Stromal cell of bone marrow (primary cell): ENCODE measurements around the gene FGF22.
"Not testable (repeated sequence)": the region's sequence is repeated elsewhere in the genome, so short reads cannot be mapped to it uniquely, and the experiment has no call there.

Experiments
- DNase-seq: peaks from one replicate; pipeline ENCODE4 v3.0.0-alpha.2; 2012; ENCODE audit warnings: low read depth

FGF22 gene

DNA sequence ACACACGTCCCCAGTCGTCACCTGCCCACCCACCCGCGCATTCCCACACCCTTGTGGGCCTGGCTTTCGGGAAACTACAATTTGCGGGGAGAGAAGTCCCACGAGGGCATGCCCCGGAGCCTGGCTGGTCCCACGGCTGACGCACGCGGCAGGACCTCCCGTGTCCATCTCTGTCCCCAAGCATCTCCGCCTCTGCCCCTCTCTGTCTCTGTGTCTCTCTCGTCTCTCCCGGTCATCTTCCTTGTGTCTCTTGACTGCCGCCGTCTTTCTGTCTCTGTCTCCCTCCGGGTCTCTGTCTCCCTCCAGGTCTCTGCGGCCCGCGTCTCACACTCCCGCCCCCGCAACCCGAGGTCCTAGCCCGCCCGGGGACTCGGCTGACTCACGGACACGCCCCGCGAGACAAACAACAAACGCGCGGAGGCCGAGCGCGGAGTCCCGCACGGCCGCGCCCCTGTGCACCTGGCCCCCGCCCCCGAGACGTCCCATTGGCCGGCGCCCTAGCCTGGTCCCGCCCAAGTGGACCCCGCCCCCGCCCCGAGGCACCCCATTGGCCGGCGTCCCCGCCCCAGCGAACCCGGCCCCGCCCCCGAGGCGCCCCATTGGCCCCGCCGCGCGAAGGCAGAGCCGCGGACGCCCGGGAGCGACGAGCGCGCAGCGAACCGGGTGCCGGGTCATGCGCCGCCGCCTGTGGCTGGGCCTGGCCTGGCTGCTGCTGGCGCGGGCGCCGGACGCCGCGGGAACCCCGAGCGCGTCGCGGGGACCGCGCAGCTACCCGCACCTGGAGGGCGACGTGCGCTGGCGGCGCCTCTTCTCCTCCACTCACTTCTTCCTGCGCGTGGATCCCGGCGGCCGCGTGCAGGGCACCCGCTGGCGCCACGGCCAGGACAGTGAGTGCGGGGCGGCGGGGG is at the start of gene FGF22:
TSS of gene FGF22 (plus strand) at position 627 of the 908 bp plus-strand sequence. CDS start at position 674, 47 bp downstream.
- DNase-seq: peak; percentile 69

DNA sequence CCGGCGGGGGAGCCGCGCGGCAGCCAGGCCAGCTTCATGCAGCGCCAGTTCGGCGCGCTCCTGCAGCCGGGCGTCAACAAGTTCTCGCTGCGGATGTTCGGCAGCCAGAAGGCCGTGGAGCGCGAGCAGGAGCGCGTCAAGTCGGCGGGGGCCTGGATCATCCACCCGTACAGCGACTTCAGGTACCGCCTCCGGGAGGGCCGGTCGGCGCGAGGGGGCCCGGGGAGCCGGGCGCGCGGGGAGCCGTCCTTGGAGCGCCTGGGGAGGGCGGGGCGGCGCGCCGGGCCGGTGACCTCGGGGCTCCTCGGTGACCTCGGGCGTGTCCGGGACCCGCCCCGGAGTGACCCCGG is 49.3 kb upstream of the FGF22 start:
- DNase-seq: no peak

DNA sequence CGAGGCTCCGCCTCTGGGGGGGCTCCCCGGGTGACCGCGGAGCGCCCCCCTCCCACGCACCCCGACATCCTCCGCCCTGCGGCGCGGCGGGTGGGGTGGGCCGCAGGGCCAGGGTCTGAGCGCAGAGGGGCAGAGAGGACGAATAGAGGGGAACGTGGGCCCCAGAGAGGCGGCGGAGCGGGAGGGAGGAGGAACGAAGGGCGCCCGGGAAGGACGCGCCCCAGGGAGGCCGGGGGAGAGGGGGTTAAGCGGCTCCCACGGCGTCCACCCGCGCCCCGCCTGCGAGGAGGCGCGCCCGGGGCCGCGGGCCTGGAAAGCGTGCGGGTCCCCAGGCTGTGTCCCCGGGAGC is 49.0 kb upstream of the FGF22 start:
- DNase-seq: no peak

DNA sequence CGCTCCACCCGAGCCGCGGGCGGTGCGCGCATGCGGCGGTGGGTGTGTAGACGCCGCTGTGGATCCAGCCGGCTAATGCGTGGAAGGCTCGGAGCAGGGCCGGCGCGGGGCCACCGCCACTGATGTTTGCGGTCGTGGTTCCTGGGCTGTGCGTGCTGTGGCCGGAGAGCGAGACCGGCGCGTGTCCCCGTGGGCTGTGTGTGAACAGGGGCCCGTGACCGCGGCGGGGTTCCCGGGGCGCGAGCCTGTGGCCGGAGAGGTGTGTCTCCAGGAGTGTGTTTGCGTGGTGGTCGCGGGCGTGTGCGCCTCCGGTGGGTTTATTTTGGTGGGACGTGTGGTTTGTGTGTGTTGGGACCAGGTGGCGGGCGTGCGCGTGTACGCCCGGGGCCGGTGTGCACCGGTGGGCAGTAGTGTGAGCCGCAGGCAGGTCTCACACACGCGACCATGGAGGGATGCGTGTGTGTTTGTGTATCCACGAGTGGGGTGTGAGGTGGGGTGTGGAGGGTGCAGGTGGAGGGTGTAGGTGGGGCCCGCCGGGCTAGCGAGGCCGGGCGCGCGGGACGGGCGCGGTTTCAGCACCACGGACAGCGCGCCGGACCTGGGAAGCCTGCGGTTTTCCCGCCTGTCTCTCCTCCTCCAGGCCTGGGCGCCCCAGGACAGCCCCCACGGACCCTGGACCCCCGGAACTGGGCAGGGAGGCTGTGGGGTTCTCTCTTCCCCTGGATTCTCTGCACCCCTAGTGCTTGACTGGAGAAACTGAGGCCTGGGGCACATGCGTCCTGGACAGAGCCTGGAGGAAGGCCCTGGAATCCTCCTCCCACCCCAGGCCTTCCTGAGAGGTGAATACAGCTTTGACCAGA is 48.4 kb upstream of the FGF22 start:
- DNase-seq: no peak

DNA sequence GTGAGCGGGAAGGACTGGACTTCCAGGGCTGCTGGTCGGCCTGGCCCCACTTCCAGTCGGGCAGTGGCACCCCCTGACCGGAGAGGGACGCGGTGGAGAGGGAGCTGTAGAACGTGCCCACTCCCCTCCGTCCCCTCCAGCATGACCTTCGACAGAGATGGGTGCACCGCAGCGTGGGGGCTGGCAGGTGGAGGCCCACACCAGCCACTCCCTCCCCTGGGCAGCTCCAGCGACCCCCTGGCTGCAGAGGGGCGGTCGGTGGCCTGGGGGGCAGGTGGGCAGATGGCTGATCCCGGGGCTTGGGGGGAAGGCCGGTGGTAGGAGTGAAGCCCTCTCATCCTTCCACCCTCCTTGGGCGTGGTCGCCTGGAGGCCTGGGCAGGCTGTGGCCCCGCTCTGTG is 47.6 kb upstream of the FGF22 start:
- DNase-seq: no peak

DNA sequence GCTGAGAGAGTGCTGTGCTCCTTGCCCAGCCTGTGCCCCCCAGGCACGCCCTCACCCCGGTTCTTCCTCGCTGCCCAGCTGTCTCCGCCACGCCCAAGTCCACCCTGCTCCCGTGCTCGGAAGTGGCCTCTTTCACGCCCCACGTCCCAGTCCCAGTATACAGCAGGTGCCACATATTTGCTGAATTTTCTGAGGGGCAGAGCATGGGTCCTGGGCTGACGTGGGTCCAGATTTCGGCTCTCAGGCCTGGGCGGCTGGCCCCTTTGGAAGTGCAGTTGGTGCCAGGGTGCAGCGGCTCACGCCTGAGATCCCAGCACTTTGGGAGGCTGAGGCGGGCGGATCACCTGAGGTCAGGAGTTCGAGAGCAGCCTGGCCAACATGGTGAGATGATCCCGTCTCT is 46.6 kb upstream of the FGF22 start:
- DNase-seq: no peak

DNA sequence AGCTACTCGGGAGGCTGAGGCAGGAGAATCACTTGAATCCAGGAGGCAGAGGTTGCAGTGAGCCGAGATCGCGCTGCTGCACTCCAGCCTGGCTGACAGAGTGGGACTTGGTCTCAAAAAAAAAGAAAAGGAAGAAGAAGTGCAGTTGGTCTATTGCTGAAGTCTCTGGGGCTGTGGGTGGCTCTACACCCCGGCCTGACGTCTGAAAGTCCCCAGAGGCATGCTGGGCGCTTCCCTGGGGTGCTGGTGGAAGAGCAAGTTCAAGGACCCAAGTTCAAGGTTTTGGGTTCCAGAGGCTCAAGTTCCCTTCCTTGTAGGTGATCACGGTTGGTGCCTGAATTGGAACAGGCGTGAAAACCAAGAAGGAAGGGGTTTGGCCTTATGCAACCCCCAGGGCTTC is 46.2 kb upstream of the FGF22 start:
- DNase-seq: no peak

DNA sequence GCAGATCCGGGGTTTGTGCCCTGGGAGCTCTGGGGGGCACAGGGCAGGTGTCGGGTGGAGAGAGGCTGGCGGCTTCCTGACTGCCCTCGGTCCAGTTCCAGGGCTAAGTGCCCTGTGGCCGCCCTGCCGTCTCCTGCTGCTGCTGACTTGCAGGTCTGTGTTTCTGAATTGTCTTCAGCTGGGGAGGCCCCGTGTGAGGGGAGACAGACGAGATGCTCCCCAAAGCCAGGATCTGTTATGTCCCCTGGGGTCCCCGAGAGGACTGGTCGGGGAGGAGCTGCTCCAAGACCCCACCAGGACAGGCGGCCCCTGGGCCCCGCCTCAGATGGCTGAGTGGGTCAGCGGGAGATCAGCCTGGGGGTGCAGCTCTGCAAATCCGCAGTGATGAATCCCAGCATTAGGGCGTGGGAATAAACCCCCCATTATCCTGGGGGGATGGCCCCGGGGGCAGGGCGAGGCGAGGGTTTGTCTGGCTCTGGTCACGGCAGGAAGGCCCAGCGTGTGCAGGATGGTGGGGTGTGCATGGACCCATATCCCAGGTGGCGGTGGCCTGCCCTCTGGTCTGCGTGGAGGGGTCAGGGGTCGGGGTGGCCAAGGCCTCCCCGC is 45.3 kb upstream of the FGF22 start:
- DNase-seq: no peak

DNA sequence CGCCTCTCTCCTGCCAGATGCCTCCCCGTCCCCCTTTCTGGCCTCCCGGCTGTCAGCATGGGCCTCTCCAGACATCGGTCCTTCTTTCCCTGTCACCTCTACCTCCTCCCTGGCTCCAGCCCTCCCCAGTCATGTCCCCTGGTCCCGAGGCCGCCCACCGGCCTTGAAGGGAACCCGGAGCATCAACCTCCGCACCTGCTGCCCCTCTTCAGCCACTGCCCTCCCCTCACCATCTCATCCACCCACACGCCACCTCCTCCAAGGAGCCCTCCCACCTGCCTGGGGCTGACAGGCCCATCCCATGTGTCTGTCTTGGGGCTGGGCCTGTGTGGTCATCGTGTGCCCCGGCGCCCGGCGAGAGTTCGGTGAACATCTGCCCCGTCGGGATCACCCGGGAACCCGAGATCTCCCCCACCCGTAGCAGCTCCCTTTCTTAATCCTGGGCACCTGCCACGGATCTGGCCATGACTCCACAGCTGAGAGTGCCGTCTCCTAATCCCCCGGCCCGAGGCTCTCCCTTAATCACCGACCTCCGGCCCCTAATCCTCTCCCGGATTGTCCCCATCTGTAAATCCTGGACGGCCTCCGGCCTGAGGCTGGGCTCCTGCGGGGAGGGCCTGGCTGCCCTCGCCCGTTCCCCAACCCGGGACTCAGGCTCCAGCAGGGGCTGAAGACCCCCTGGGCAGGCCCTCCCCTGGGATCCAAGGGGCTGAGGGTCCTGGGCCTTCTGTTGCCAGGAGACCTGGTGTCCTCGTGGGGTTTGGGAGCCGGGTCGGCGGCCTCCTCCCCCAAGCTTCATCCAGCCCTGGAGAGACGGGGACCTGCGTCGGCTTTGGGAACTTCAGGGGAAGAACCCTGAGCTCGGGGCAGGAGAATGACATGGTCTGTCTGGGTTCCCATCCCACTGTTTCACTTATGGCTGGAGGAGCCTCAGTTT is 44.1 kb upstream of the FGF22 start:
- DNase-seq: no peak

DNA sequence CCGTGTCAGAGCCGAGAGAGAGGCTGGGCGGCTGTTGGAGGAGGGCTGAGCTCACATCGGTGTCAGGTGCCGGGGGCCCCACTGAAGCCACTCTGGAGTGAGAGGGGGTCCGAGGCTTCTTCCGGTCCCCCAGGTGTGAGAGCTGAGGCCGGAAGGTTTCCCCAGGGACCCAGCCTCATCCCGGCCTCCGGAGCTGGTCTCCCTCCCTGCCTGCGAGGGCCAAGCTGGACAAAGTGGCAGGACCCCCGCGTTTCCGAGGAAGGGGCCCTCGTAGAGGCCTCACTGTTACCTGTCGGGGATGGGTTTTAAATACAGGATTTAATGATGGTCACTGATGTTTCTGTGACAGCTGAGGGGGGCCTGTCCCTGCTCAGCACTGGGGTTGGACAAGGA is 43.4 kb upstream of the FGF22 start:
- no peak for DNase-seq

DNA sequence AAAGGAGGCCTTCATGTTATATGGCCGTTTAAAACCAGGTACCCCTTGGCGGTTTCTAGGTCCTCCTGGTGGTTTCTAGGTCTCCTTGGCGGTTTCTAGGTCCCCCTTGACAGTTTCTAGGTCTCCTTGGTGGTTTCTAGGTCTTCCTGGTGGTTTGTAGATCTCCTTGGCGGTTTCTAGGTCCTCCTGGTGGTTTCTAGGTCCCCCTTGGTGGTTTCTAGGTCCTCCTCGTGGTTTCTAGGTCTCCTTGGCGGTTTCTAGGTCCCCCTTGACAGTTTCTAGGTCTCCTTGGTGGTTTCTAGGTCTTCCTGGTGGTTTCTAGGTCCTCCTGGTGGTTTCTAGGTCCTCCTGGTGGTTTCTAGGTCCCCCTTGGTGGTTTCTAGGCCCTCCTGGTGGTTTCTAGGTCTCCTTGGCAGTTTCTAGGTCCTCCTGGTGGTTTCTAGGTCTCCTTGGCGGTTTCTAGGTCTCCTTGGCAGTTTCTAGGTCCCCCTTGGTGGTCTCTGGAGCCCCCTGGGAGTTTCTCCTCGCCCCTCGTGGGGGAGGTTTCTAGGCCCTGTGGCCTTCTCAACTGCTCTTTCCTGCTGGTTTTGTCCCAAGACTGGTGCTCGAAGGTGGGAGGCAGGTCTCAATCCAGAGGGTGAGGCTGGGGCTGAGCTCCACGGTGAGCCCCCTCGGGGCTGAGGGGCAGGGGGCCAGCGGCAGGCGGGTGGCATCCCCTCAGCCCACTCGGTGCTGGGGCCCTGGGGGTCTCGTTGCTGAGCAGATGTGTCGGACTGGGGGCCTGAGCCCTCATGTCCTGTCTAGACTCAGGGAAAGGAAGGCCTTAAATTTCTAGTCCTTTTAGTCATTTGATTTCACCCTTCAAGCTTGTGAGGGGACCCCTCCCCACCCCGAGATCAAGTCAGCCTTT is 42.0 kb upstream of the FGF22 start:
- no peak for DNase-seq

DNA sequence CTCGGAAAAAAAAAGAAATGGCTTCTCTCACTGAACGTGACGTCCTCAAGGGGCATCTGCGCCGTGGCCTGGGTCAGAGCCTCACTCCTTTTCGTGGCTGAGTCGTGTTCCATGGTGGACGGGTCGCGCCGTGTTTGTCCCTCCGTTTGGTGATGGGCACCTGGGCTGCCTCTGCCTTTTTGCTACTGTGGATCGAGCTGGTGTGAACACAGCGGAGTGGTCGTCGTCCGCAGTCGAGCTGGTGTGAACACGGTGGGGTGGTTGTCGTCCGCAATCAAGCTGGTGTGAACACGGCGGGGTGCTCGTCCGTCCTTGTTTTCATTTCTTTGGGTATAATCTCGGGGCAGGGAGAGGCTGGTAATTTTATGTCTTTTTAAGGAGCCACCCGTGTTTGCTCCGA is 38.4 kb upstream of the FGF22 start:
- DNase-seq: no peak

DNA sequence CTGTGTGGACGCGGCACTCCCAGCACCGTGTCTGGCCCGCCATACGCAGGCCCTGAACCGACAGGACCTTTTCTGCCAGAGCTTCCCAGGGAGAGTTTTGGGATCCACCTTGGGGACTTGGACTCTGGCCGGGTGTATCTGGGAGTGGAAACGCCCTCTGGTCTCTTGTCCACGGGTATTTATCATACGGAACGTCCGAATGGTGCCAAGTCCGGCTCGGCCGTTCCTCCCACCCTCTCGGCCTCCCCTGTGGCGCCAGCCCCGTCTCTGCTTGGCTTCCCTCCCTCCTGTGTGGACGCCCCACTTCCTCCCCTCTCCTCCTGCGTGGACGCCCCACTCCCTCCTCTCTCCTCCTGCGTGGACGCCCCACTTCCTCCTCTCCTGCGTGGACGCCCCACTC is 37.9 kb upstream of the FGF22 start:
- no peak for DNase-seq

DNA sequence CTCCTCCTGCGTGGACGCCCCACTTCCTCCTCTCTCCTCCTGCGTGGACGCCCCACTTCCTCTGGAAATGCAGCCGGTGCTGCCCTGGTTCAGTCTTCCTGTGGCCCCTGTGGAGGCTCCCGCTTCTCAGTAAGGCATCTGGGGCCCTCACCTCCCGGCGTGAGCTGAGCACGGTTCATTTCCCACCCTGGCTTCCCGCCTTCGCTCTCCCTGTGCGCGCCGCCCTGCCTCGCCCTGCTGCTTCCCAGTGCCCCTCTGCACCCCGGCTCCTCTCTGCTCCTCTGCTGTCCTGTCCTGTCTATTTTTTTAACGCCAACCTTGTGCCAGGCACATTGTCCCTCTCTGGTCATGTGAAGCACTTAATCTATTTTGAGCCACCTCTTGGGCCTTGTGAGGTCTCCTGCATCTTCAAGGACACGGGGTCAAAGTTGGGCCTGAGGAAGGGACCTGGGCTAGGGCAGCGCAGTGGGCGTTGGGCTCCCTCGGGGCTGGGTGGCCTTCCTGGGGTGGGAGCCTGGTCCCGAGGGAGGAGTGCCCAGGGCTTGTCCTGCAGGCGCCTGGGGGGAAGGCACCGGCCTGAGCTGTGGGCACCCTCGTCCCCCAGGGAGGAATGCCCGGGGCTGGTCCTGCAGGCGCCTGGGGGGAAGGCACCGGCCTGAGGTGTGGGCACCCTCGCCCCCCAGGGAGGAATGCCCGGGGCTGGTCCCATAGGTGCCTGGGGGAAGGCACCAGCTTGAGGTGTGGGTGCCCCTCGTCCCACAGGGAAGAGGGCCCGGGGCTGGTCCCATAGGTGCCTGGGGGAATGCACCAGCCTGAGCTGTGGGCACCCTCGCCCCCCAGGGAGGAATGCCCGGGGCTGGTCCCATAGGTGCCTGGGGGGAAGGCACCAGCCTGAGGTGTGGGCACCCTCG is 37.0 kb upstream of the FGF22 start:
- no peak for DNase-seq

DNA sequence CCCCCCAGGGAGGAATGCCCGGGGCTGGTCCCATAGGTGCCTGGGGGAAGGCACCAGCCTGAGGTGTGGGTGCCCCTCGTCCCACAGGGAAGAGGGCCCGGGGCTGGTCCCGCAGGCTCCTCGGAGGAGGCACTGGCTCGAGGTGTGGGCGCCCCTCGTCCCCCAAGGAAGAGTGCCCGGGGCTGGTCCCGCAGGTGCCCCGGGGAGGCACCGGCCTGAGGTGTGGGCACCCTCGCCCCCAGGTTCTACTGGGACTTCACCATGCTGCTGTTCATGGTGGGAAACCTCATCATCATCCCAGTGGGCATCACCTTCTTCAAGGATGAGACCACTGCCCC is 36.4 kb upstream of the FGF22 start:
- DNase-seq: not testable (repeated sequence)

DNA sequence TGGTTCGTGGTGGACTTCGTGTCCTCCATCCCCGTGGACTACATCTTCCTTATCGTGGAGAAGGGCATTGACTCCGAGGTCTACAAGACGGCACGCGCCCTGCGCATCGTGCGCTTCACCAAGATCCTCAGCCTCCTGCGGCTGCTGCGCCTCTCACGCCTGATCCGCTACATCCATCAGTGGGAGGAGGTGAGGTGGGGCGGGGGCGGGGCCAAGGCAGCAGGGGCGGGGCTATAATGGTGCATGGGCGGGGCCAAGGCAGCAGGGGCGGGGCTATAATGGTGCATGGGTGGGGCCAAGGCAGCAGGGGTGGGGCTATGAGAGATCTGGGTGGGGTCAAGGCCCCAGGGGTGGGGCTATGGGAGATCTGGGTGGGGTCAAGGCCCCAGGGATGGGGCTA is 35.9 kb upstream of the FGF22 start:
- DNase-seq: not testable (repeated sequence)

DNA sequence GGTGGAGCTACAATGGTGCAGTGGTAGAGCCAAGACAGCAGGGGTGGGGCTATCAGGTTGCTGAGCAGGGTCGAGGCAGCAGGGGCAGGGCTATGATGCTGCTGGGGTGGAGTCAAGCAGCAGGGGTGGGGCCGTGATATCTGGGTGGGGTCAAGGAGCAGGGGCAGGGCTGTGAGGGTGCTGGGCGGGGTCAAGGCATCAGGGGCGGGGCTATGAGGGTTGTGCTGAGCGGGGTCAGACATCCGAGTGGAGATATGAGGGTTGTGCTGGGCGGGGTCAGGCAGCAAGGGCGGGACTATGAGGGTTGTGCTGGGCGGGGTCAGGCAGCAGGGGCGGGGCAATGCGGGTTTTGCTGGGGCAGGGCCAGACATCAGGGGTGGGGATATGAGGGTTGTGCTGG is 35.3 kb upstream of the FGF22 start:
- no peak for DNase-seq

DNA sequence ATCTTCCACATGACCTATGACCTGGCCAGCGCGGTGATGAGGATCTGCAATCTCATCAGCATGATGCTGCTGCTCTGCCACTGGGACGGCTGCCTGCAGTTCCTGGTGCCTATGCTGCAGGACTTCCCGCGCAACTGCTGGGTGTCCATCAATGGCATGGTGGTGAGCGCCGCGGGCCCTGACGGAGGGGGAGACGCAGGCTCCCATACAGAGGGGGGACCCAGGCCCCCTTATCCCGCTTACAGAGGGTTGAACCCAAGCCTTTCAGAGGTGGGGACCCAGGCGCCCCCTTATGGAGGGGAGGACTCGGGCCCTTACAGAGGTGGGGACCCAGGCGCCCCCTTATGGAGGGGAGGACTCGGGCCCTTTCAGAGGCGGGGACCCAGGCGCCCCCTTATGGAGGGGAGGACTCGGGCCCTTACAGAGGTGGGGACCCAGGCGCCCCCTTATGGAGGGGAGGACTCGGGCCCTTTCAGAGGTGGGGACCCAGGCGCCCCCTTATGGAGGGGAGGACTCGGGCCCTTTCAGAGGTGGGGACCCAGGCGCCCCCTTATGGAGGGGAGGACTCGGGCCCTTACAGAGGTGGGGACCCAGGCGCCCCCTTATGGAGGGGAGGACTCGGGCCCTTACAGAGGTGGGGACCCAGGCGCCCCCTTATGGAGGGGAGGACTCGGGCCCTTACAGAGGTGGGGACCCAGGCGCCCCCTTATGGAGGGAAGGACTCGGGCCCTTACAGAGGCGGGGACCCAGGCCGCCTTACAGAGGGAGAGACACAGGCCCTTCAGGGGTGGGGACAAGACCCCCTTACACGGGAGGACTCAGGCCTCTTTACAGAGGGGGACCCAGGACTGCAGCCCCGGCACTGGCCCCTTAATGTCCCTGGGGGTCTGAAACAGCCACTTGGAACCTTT is 34.4 kb upstream of the FGF22 start:
- DNase-seq: not testable (repeated sequence)
